Fibroblast of lung (primary cell): ENCODE measurements around the gene EMC8. TPM values are rescaled to one million over a fixed set of nuclear protein-coding genes. Genes with fewer than 3 reads are reported as not detected.

Experiments
- DNase-seq, 2 donors: peaks; one replicate each; pipeline versions ENCODE4 v3.0.0 to v3.0.0-alpha.2; 2010; ENCODE audit warnings: low read depth in 2 of 2
- H2AFZ ChIP-seq: 2 replicates; pipeline ENCODE4 v1.5.1; 2012; ENCODE audit warnings: low read length, control low read depth, inconsistent platforms
- H3K27ac ChIP-seq: 2 replicates; pipeline ENCODE4 v1.5.1; 2011; ENCODE audit warnings: low read length, control low read depth; ENCODE audit not compliant: insufficient read depth
- H3K27me3 ChIP-seq: 2 replicates; pipeline ENCODE4 v1.5.1; 2011; ENCODE audit warnings: mild to moderate bottlenecking, low read length; ENCODE audit not compliant: control insufficient read depth, insufficient read depth
- H3K36me3 ChIP-seq: 2 replicates; pipeline ENCODE4 v1.5.1; 2011; ENCODE audit warnings: low read length; ENCODE audit not compliant: control insufficient read depth, insufficient read depth
- H3K4me1 ChIP-seq: 2 replicates; pipeline ENCODE4 v1.5.1; 2011; ENCODE audit warnings: low read length; ENCODE audit not compliant: control insufficient read depth, insufficient read depth; ENCODE audit errors: extremely low read depth
- H3K4me2 ChIP-seq: 2 replicates; pipeline ENCODE4 v1.5.1; 2011; ENCODE audit warnings: low read length, control low read depth; ENCODE audit not compliant: insufficient read depth; ENCODE audit errors: extremely low read depth
- H3K4me3 ChIP-seq, 4 experiments: fragments of 200-600 bp in 1 of 4; sonication (generic) in 1 of 4; replicated peaks in 1 of 4; 2 replicates each; pipeline ENCODE4 v1.5.1; 2011 to 2016; ENCODE audit warnings: low read length in 4 of 4, low read depth in 3 of 4, mild to moderate bottlenecking in 3 of 4, control low read depth in 2 of 4, inconsistent platforms in 1 of 4, mixed read lengths in 1 of 4; ENCODE audit not compliant: insufficient read depth in 1 of 4; ENCODE audit errors: control extremely low read depth in 1 of 4
- H3K79me2 ChIP-seq: 2 replicates; pipeline ENCODE4 v1.5.1; 2012; ENCODE audit warnings: mild to moderate bottlenecking, low read length, inconsistent platforms; ENCODE audit not compliant: control insufficient read depth, insufficient read depth
- H3K9ac ChIP-seq: 2 replicates; pipeline ENCODE4 v1.5.1; 2011; ENCODE audit warnings: mild to moderate bottlenecking, low read length, control low read depth; ENCODE audit not compliant: insufficient read depth
- H3K9me3 ChIP-seq: 2 replicates; pipeline ENCODE4 v1.5.1; 2012; ENCODE audit warnings: low read depth, low read length; ENCODE audit not compliant: control insufficient read depth, insufficient read depth
- H4K20me1 ChIP-seq: 2 replicates; pipeline ENCODE4 v1.5.1; 2011; ENCODE audit warnings: low read length; ENCODE audit not compliant: control insufficient read depth, insufficient read depth; ENCODE audit errors: extremely low read depth
- EZH2 ChIP-seq: IDR thresholded peaks from 2 replicates; pipeline ENCODE4 v1.5.1; 2012; ENCODE audit warnings: low read length, control low read depth, mild to moderate bottlenecking; ENCODE audit errors: missing control alignments
- polyA minus RNA-seq: library from RNA; depleted of rRNA, polyadenylated mRNA; stranded (reverse); fragments of >200 nt; gene quantifications from 2 replicates; pipeline ENCODE4 v1.2.3, GENCODE V29; 2011; ENCODE audit warnings: low replicate concordance
- polyA plus RNA-seq, 2 donors: library from polyadenylated mRNA; depleted of rRNA in 1 of 2; stranded (reverse) in 1 of 2; unstranded in 1 of 2; fragments of >200 nt; gene quantifications; 2 replicates each; pipeline ENCODE4 v1.2.1, GENCODE V29; 2011 to 2012; ENCODE audit warnings: missing spikeins in 1 of 2
- total RNA-seq: library from RNA; depleted of rRNA; stranded (reverse); fragments of >200 nt; gene quantifications from 2 replicates; pipeline ENCODE4 v1.2.1, GENCODE V29; 2014
- TF ChIP-seq, protein P1 (sequence below), 2 donors: IDR thresholded peaks in 1 of 2; conservative IDR thresholded peaks in 1 of 2; 1 replicate in 1 of 2; 2 replicates in 1 of 2; pipeline ENCODE4 v1.5.1; 2011 to 2012; ENCODE audit warnings: low read length in 2 of 2, control low read depth in 1 of 2, inconsistent platforms in 1 of 2, low read depth in 1 of 2, mild to moderate bottlenecking in 1 of 2

Gene EMC8
- 22.6 and 25.1 TPM in 2 replicates for total RNA-seq
- polyA plus RNA-seq, result 25.9 and 35.1 TPM in 2 replicates
- polyA plus RNA-seq (2012), result 21.4 and 32.5 TPM in 2 replicates
- polyA minus RNA-seq, result 26.6 and 103 TPM in 2 replicates

DNA sequence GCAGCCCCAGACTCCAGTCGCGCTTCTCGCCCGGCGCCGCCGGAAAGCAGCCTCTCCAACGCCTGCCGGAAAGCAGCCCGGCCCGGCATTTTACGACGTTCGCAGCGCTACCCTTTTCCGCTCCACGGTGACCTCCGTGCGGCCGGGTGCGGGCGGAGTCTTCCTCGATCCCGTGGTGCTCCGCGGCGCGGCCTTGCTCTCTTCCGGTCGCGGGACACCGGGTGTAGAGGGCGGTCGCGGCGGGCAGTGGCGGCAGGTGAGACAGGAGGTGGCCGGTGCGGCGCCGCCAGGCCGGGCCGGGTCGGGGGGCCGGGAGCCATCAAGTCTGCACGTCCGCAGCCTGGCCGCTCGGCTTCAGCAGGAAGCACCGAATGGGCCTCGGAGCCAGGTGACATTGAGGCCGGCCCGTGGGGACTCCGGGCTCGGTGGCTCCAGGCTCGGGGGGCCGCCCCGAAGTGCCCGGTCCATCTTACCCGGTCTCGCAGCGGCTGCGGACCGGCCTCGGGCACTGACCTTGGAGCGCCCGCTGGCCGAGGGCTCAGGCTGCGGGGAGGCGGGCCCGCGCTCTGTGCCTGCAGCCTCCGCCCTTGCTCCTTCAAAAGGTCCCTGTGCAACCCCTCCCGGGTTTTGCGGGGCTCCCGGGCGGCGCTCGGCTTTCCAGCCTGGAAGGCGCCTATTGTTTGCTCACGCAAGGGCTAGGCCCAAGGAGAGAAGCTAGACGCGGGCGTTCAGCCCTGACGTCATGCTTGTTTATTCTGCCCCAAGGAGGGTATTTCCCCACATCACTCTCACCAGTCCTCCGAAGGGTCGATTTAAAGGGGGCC lies at the start of gene EMC8, which contains the start of gene COX4I1:
Gene EMC8 (minus strand): TSS at position 48 of the 824 bp plus-strand sequence. CDS start 249 bp downstream, outside the sequence.
Gene COX4I1 (plus strand): TSS at position 199 of the 824 bp plus-strand sequence. CDS start 1,511 bp downstream, outside the sequence.
- TF ChIP-seq, protein P1, sequence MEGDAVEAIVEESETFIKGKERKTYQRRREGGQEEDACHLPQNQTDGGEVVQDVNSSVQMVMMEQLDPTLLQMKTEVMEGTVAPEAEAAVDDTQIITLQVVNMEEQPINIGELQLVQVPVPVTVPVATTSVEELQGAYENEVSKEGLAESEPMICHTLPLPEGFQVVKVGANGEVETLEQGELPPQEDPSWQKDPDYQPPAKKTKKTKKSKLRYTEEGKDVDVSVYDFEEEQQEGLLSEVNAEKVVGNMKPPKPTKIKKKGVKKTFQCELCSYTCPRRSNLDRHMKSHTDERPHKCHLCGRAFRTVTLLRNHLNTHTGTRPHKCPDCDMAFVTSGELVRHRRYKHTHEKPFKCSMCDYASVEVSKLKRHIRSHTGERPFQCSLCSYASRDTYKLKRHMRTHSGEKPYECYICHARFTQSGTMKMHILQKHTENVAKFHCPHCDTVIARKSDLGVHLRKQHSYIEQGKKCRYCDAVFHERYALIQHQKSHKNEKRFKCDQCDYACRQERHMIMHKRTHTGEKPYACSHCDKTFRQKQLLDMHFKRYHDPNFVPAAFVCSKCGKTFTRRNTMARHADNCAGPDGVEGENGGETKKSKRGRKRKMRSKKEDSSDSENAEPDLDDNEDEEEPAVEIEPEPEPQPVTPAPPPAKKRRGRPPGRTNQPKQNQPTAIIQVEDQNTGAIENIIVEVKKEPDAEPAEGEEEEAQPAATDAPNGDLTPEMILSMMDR (conservative IDR thresholded peaks at IDR 0.05 in 1 of 2, IDR thresholded peaks at IDR 0.05 in 1 of 2; ENCODE audit: low read depth in 1 of 2, low read length in 2 of 2), result no peak
- no peak for TF ChIP-seq EZH2
- Histone ChIP-seq H3K9me3 (no peaks in the 10 kb centered on the region), H4K20me1 (no peaks in the 10 kb centered on the region), H3K9ac (peak within 1 kb of the TSS; percentile 85), H3K4me3 (peak within 1 kb of the TSS; percentile 73 to 98 (median 85)), H3K36me3 (peaks cover 25% of the 10 kb centered on the region), H3K4me2 (peak within 1 kb of the TSS; percentile 96), H3K79me2 (peaks cover 70% of the 10 kb centered on the region), H3K4me1 (peaks cover 3% of the 10 kb centered on the region), H2AFZ (no peak within 1 kb of the TSS), H3K27me3 (no peaks in the 10 kb centered on the region), H3K27ac (peak within 1 kb of the TSS; percentile 78)
- peak; percentile 93 to 94 for DNase-seq

DNA sequence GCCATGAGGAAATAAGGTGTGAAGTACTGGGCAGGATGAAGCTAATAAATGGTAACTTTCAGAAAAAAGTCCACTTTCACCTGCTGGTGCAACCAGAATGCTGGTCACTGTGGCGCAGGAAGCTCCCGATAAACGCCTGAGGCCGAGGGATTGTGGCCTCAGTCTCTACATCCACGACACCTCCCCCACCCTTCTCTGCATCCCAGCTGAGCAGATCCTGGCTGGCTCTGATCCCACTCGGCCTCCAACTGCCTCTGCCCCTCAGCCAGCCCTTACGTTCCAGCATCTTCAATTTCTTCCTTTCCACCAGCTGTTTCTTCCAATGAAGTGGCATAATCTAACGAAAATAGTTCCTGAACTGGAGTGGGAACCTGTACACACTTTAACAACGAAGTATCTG lies 49.6 kb upstream of the EMC8 start:
- Histone ChIP-seq H3K4me1 (no peaks in the 10 kb centered on the region), H3K36me3 (no peaks in the 10 kb centered on the region), H3K27me3 (peaks cover 9% of the 10 kb centered on the region), H3K27ac (no peak overlapping the region), H2AFZ (no peak overlapping the region), H3K79me2 (no peaks in the 10 kb centered on the region), H4K20me1 (no peaks in the 10 kb centered on the region), H3K9me3 (no peaks in the 10 kb centered on the region), H3K9ac (no peak overlapping the region), H3K4me2 (no peak overlapping the region), H3K4me3 (no peak overlapping the region)
- TF ChIP-seq EZH2, result no peak
- TF ChIP-seq, protein P1 (conservative IDR thresholded peaks at IDR 0.05 in 1 of 2, IDR thresholded peaks at IDR 0.05 in 1 of 2; ENCODE audit: low read depth in 1 of 2, low read length in 2 of 2), result no peak
- no peak for DNase-seq

DNA sequence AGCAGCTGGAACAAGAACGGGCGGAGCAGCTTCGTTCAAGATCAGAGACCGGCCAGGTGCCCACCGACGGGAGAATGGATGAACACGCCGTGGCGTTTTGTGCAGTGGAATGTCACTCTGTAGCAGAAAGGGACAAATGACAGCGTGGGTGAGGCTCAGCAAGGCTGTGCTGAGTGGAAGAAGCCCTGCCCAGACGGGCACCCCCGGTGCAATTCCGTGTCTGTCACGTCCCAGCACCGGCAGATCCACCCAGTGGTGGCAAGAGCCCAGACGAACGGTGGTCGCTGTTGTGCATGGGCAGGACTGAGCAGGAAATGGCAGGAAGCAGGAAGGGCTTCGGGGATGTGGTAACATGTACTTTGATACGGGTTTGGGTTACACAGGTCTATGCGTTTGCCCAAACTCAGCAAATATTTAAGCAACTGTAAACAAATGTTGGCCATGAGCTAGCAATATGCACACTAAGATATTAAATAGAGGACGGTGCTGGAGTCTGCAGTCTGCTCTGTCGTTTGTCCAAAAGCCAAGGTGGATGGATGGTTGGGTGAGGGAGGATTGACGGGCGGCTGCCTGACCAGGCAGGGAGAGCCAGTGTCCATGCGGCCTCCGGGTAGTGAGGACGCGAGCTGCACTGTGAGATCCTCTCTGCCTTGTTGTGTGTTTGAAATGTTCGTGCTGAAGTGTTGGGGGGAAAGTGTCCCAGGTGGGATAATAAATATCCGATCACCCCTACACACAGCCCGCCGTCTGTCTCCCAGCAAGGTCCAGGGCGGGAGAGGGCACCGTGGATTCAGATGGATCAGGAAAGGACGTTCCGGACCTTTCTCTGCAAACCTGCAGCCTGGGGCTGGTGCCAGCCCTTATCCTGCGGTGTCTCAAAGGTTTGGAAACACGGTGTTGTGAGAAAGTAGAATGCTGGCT lies 48.6 kb upstream of the EMC8 start:
- no peaks in the 10 kb centered on the region for H3K36me3 ChIP-seq
- no peak overlapping the region for H2AFZ ChIP-seq
- H3K4me3 ChIP-seq, result no peak overlapping the region
- H3K9me3 ChIP-seq, result no peaks in the 10 kb centered on the region
- no peak for TF ChIP-seq EZH2
- TF ChIP-seq, protein P1 (conservative IDR thresholded peaks at IDR 0.05 in 1 of 2, IDR thresholded peaks at IDR 0.05 in 1 of 2; ENCODE audit: low read depth in 1 of 2, low read length in 2 of 2), result no peak
- no peaks in the 10 kb centered on the region for H3K4me1 ChIP-seq
- no peak overlapping the region for H3K27ac ChIP-seq
- H3K79me2 ChIP-seq, result no peaks in the 10 kb centered on the region
- no peak overlapping the region for H3K4me2 ChIP-seq
- no peak for DNase-seq
- no peaks in the 10 kb centered on the region for H4K20me1 ChIP-seq
- H3K9ac ChIP-seq, result no peak overlapping the region
- H3K27me3 ChIP-seq, result peaks cover 16% of the 10 kb centered on the region
